NCI-H524 treated with DMSO at 0.1 percent for 48 hours (cell line): Measurements from ENCODE around the gene C5orf22.
"Not testable (repeated sequence)": the region's sequence is repeated elsewhere in the genome, so short reads cannot be mapped to it uniquely, and the experiment has no call there.

Experiments
- DNase-seq: peaks from one replicate; lab custom pipeline; 2025; lab: John Stamatoyannopoulos, UW

The C5orf22 gene

DNA sequence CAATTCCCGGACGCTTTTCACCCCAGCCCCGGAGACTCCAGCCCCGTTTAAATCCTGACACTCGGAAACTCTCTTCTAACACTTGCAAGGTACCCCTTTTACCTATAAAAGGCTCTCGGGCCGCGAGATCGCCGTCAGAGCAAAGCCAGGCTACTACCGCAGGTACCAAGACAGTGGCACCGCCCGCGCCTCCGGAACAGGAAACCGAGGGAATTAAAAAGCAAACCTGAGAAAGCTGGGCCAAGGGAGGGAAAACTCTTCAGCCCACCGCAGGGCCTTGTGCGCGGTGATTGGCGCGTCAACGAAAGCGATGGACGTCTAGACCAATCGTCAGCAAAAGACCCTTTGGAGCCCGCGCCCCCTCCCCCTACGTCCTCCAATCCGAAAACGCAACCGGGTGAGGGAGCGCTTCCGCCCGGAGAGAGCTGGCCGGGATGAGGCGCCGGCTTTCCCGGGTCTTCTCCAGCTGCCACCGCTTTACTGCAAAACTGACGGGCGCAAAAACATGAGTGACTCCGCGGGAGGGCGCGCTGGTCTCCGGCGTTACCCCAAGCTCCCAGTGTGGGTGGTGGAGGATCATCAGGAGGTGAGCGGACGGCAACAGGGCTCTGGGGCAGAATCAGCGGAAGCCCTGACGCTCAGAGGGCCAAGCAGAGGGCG is at the start of gene C5orf22, which contains the start of gene DROSHA:
Gene C5orf22, plus strand, starts transcription at position 414 of the 660 bp plus-strand sequence. Its CDS starts 92 bp downstream, at position 506.
Gene DROSHA, minus strand, starts transcription at position 206 of the 660 bp plus-strand sequence. CDS start 3,034 bp downstream, outside the sequence.
- peak; percentile 98 for DNase-seq

DNA sequence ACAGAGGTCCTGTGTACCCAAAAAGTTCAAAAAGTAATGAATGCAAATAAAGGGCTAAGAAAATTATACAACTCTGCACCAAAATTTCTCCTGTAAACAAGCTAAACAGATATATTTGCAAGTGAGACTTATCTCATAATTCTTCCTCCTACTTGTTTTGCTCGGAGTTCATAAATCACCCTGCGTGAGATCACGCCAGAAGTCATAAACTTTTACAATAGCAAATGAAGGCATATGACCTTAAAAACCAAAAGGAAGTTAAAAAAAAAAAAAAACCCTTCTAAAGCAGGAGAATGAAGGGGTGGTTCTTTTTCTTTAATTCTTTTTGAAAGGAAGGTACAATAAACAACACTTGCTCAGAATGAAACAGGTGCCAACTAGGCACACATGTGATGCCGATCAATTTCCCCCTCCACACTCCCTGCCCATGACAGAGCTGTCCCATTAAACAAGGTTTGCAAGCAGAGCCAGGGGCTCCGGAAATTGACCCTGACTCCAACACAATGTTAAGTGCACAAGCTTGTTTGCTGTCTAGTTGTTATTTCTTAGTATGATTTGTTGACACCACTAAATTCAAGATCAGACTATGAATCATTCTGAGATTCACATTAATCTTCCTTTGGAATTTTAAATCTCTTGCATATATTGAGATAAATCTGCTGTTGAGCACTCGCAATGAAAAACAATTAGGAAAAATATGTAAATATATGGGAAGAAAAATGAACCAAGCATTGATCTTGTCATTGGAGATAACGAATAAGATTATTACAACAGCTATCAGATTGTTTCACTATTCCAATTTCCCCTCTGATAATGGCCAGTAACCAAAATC is 46.5 kb upstream of the C5orf22 start:
- DNase-seq, result no peak

DNA sequence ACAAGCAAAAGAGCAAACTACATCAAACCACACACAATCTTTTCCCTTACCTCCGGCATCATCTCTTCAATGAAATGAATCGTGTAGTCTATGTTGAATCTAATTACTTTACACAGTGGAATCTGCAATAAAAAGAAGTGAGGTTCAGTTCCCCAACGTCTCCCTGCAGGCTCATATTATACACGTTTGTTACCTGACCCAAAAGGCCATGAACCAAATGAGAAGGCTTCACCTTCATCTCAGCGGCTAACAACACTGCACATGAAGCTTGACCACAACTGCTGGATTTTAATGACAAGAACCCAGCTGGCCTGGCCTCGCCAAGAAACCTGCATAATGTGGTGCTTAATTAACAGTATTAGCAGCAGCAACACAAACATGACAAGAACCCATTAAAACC is 45.7 kb upstream of the C5orf22 start:
- DNase-seq, result no peak

DNA sequence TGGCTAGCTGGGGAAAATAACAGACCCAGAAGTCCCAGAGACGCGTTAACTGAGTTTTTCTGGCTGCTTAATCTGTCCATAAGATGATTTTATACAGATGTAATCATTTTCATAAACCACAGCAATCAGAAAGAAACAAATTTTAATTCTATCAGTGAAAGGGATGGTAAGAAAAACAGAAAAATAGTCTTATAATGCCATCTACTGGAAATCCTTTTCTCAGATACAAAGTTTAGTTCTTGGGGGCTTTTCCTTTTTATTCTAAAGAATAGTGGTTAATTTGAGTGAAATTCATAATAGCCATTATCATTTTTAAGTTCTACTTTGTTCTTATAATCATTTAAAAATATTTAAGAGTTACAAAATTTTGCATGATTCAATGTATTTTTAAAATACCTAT is 44.6 kb upstream of the C5orf22 start:
- no peak for DNase-seq

DNA sequence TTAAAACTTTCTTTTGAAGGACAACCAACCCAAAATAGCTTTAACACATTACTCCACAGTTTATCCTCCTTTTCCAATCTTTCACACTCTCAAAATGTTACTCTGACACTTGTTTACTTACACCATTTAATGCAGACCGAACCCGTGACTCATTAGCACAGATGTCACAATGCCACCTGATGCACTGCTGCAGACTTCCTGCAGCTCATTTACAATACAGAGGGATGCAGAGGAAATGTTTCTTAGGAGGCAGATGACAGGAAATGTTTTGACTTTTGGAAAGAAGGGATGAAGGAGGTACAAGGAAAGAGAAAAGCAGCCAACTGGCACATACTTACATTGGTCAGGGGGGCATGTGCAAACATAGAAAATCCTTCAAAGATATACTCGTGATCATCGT is 39.2 kb upstream of the C5orf22 start:
- no peak for DNase-seq

DNA sequence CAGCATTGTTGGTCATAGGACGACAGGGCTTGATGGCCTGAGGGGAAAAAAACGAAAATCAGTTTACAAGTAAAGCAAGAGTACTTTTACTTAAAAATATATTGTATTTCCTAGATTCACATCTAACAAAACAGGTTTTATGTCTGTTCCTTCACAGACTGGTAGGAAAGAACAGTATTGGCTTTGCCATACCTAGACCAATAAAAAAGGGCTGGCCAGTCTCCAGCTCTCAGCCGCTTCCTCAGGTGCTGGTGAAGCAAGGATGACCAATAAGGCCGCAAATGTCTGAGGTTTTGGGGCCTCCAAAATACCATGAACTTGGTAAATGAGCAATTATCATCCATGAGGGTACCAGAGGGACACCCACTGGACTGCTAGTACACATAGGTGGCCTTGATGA is 36.8 kb upstream of the C5orf22 start:
- DNase-seq, result no peak

DNA sequence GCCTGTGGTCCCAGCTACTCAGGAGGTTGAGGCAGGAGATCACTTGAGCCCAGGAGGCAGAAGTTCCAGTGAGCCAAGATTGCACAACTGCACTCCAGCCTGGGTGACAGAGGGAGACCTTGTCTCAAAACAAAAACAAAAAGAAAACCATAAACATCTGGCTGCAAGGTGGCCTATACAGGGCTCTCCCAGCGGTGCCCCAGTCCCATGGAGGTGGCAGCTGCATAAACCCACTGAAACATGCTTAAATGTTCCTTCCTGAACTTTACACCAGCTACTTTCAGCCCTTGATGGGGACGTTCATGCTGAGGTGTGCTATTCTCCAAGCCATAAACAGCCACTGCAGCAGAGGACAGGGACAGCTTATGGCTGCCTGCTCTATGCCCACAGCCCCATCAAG is 35.8 kb upstream of the C5orf22 start:
- DNase-seq, result no peak

DNA sequence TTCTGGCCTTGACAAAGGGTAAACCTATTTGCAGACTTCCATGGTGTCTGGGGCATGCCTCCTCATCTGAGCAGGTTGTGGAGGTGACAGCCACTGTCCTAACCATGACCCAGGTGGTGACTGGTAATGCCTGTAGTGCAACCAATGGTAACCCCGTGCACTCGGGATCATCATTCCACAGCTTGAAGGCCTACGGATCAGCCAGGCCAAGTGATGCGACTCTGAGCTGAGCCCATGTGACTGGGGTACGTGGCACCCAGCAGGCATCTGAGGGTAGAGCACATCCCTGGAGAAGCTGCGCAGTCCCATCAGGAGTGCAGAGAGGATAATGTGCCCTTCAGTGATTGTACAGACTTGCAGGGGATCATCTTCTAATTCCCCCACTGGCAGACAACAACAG is 35.2 kb upstream of the C5orf22 start:
- DNase-seq, result no peak

DNA sequence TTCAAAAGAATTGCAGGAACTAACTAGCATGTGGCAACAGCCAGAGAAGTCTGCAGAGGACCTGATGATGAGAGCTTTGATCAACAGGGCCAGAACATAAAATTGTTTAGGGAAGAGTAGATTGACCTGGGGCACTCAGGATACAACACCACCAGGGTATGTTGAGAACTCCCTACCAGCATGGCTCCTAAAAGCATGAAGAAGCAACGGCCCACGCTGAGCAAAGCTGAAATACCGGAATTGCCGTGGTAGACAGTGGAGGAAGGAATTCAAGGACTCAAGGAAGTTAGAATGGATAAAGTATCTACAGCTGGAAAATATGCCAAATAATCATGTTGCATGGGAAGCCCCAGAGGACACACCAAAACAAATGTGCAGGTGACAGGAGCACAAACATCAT is 31.8 kb upstream of the C5orf22 start:
- no peak for DNase-seq

DNA sequence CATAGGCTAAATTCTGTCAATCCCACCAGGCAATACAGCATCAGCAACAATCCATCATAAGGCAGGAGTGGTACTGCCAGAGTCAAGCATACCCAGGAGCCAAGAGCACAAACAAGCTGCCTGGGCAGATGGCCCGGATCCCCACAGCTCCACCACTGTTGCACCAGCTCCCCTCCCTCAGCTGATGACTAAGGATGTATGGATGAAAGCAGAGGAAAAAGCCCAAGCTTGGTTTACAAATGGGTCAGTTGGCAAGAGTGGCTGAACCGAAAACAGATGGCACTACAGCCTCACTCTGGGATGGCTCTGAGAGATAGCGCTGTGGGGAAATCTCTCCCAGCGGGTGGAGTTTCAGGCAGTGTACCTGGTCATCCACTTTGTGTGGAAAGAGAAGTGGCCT is 29.6 kb upstream of the C5orf22 start:
- no peak for DNase-seq

DNA sequence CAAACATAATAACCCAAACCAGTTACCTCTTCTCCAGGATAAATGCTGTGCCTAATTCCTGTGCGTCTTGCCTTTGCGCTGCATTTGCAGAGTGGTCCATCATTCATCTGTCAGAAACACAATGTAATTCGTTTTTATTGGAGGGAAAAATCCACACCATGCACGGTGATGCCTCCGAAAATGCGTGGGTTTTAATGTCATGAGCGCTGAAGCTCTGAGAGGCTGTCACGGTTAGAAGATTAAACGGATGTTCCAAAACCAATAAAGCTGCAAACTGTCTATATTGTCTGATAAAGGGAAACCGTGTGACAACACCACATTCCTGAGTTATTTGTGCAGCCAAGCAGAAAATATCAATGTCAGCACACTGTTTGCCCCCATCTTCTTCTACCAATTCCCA is 27.6 kb upstream of the C5orf22 start:
- DNase-seq, result no peak

DNA sequence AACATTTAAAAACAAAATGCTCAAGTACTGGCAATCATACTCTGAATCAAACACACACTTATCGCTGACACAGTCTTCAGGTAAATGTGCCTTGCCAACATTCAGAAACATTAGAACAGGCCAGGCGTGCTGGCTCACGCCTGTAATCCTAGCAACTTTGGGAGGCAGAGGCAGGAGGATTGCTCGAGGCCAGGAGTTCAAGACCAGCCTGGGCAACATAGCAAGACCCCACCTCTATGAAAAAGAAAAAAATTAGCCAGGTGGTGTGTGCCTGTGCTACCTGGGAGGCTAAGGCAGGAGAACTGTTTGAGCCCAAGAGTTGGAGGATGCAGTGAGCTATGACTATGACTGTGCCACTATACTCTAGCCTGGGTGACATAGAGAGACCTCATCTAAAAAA is 20.8 kb upstream of the C5orf22 start:
- no peak for DNase-seq

DNA sequence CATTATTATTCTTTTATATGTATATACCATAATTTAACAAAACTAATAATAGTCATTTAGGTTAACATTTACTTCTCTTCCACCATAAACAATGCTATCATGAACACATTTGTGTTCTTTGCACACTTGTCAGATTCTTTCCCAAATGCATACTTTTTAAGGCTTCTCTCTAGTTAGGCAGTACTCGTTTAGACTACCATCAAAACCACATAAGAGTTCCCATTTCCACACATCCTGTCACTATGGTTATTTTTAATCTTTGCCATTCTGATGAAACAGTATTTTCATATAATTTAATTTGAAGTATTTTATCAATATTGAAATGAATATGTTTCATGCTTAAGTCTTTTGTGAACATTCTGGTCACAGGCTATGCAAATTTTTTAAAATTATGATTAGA is 15.3 kb upstream of the C5orf22 start:
- no peak for DNase-seq

DNA sequence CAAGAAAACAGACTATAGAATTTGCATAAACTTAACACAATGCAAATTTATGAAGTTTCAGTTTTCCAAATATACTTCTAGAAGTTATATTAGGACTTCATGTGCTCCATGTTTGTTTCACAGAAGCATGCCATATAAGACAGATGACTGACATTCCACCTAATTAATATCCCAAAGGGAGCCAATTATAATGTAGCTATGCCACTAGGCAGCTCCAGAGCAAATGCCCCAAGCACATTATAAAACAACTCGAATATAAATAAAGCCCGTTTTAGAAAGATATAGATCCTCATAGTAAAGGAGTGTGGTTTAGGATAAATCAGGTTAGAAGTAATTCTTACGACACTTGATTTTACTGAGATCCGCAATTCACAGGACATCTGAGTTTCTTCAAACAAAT is 9.1 kb upstream of the C5orf22 start:
- DNase-seq, result no peak

DNA sequence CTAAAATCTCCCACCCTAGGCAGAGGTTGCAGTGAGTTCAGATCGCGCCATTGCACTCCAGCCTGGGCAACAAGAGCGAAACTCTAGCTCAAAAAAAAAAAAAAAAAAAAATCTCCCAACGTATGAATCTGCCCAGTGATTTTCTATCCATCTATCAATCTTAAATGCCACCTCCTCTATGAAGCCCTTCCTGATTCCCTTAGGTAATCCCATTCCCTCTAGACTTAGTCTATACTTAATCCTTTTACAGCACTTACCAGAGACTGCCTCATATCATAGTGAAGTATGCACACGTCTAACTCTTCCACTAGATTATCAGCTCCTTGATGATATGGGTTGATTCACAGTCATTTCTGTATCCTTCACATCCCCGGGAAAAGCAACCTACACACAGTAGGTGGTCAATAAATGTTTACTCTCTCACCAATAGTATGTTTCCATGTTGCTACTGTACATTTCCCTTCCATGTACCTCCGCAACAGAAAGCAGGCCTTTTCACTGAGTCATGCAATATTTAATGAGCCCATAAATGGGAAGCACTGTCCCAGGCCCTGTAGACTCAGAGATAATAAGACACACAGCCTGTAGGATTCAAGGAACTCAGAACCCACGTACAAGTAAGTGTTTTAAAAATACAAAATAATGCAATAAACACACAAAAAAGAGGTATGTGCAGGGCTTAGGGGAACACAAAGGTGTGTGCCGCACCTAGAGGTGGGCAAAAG is 1.4 kb upstream of the C5orf22 start:
- no peak for DNase-seq

DNA sequence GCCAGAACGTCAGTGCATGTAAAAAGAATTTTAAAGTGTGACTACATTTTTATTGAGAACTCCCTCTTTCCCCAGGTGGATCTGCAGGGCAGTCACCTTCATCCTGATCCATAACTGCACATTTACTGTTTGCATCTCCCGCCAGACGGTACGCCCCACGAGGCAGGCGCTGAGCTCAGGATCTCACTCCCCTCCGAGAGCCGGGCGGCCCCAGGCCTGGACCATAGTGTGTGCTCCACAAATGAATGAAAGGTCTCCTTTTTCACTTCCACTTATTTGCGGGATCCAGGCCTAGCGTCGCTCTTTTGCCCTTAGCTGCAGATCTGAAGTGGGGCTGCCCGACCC is 586 bp upstream of the C5orf22 start:
- no peak for DNase-seq

DNA sequence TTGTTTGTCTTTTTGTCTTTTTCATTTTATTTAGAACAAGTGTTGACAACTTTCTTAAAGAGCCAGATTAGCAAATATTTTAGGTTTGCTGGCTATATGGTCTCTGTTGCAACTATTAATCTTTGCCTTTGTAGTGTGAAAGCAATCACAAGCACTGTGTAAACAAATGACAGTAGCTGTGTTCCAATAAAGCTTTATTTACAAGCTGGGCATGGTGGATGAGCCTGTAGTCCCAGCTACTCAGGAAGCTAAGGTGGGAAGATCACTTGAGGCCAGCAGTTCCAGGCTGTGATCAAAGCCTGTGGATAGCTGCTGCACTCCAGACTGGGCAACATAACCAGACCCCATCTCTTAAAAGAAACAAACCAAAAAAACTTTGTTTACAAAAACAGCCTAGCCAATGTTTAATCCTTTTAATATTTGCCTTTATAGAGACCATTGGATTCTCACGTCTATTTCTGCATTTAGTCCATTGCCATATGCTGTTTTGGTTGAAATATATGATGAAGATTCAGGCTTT is 2.5 kb downstream of the C5orf22 start:
- no peak for DNase-seq

DNA sequence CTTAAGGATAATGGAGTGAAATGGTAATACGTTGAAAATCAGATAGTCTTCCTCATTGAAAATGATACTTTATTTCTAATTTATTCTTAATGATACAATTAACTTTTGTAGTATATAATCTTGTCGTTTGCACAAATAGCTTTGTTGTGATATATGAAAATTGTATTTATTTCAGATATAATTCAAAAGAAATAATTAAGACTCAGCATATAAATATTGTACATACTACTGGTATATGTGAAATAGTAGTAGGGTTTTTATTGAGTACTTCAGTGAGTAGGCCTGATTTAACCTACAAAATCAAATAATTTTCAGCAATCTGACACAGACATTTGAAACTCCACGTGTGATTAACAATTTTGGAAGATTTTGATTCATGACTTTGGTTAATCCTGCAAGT is 4.8 kb downstream of the C5orf22 start:
- DNase-seq, result no peak

DNA sequence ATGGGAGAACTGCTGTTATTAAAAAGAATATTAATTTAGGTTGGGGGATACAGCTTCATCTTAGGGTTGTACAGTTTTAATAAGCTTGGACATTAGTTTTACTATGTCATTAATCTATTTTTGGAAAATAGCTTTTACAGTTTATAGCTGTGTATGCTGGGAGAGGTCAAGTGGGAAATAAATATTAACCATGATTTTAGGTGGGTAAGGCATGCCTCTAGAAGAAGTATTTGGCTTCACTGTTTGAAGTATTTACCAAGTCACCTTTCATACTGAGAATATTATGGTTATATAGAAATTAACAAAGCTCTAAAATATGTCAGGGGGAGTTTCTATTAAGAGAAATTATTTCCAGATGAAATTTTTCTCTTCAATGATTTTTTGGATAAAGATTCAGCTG is 5.2 kb downstream of the C5orf22 start:
- DNase-seq, result no peak

DNA sequence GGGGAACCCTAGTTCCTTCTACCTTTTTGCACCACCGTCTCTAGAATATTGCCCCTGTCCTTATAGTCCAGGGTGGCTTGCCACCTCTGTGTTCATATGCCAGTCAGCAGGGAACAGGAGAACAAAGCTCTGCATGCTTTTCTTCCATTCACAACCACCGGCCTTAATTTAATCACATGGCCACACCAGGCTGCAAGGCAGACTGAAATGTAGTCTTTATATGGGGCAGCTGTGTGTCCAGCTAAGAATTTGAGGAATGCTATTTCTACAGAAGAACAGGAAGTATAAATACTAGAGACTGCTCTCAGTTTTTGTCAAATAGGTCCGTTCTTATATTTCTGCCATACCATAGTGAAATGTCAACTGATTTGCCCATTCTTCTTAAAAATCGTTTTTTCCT is 5.8 kb downstream of the C5orf22 start:
- no peak for DNase-seq

DNA sequence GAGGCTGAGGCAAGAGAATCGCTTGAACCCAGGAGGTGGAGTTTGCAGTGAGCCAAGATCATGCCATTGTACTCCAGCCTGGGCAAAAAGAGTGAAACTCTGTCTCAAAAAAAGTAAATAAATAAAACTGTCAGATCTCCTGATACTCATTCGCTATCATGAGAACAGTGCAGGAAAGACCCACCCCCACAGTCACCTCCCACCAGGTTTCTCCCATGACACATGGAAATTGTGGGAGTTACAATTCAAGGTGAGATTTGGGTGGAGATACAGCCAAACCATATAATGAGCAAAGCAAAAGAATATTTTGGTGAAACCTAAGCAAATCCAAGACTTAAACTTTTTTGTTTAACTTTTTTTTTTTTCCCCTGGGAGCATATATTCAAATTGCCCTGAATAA is 17.0 kb downstream of the C5orf22 start:
- not testable (repeated sequence) for DNase-seq

DNA sequence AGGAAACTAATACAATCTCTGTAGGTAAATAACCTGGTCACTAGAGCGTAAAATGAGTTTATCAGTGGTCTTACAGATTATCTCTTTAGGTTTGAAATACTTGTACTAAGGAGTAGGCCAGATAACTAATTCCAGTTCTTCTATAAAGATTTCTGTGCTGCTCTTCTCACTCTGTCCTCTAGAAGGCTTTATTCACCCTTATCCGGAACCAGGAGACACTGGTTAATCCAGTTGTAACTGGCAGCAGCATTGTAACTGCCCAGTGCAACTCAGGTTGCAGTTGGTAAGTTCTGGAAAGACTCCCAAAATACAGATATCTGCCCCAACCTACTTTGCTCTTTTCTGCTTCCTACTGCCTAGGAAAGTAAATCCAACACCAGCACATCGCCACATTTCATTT is 19.8 kb downstream of the C5orf22 start:
- DNase-seq, result no peak

DNA sequence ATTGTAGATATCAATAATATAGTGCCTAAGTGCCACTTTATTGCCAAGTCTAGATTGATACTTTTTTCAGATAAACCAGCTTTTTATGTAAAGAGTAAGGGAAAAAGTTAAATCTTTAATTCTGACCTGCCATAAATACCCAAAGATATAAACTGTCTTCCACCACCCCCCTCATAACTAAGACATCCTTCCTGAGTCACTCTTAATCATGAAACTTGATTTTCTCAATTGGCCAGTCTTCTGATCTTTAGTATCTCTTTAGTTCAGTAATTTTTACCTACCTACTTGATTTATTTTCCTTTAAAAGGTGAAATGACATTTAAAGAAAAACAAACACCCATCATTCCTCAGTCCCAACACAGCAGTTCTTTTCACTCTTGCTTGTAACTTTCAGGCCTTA is 21.8 kb downstream of the C5orf22 start:
- DNase-seq, result no peak
